CD1c-positive myeloid dendritic cell (primary cell): ENCODE data around the gene CTDP1.
"Not testable (repeated sequence)": the region's sequence is repeated elsewhere in the genome, so short reads cannot be mapped to it uniquely, and the experiment has no call there.

ENCODE experiments used
- DNase-seq: peaks from one replicate; pipeline ENCODE4 v3.0.0-alpha.2; 2016; ENCODE audit errors: extremely low spot score

CTDP1 gene

GRCh38 chr18:79740521-79741361 lies 61.1 kb downstream of the CTDP1 start:
- DNase-seq, result no peak

- no peak for DNase-seq
Observed at GRCh38 chr18:79741362-79741700, 61.7 kb downstream of the CTDP1 start.

- no peak for DNase-seq
Observed at GRCh38 chr18:79742076-79742475, 62.5 kb downstream of the CTDP1 start.

GRCh38 chr18:79744625-79745024 lies 65.0 kb downstream of the CTDP1 start:
- no peak for DNase-seq

DNA sequence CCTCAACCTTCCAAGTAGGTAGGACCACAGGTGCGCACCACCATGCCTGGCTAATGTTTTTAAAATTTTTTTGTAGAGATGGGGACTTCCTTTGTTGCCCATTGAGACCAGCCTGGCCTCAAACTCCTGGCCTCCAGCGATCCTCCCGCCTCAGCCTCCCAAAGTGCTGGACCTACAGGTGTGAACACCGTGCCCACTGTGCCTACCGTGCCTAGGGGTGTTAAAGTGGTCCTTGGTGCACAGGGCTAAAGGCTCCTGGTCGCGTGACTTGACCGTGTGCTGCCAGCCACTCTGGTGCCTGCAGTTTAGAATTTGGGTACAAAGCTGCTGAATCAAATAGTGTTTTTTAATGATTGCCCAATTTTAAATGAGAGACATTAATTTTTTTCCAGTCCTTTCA lies 67.1 kb downstream of the CTDP1 start:
- no peak for DNase-seq

DNA sequence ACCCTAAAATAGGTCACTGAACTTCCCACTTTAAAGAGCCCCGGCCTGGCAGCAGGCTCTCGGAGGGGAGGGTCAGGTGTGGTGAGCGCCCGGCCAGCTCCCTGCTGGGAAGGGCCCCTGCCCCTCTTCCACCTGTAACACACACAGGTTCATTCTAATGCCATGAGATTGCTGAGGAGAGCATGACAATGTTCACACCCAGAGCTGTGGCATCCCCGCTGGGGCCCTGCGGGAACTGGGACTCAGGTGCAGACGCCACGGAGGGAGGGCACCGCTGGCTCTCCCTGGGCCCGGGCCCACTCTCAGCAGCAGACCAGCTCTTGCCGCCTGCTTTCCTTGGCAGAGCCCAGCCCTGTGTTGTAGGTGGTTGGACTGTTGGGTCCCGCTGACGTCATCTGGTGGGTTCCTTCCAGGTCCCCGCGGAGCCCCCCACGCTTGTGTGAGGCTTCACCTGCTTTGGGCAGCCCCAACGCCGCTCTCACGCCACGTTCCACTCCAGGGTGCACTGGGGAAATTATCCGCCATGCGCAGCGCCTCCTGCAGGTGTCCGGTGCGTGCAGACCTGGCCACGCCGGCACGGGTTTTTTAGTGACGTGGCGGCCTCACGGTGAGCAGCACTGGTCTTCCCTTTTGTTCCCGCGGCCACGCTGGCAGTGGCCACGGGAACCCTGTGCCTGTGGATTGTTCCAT lies 67.7 kb downstream of the CTDP1 start:
- DNase-seq, result no peak

- DNase-seq, result no peak
Observed at GRCh38 chr18:79748321-79749180, 68.9 kb downstream of the CTDP1 start.

- no peak for DNase-seq
Observed at GRCh38 chr18:79749251-79750191, 69.9 kb downstream of the CTDP1 start.

DNA sequence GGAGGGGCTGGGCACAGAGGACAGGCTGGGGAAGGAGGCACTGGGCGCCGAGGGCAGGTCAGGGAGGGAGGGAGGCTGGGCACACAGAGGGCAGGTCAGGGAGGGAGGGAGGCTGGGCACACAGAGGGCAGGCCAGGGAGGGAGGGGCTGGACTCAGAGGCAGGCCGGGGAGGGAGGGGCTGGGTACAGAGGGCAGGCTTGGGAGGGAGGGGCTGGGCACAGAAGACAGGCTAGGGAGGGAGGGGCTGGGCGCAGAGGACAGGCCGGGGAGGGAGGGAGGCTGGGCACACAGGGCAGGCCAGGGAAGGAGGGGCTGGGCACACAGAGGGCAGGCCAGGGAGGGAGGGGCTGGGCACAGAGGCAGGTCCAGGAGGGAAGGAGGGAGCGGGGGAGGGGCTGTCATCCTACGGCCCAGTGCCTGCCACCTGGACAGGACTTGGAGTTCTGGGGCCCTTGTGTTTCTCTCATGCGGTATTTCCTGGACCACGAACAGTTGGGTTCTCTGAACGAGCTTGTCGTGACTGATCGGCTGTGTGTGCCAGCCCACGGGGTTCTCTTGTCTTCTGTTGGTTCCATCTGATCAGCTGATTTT lies 71.5 kb downstream of the CTDP1 start:
- no peak for DNase-seq

GRCh38 chr18:79751918-79752578 lies 72.4 kb downstream of the CTDP1 start:
- not testable (repeated sequence) for DNase-seq

DNA sequence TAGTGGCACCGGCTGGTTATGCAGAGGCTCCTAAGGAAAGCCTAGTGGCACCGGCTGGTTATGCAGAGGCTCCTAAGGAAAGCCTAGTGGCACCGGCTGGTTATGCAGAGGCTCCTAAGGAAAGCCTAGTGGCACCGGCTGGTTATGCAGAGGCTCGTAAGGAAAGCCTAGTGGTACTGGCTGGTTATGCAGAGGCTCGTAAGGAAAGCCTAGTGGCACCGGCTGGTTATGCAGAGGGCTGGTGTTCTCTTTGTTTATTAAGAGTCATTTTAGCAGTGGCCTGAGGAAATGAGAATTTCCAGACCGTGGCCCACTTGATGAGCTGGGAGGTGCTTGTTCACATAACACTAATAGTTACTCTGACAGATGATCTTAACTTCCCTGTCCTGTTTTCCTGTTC lies 73.3 kb downstream of the CTDP1 start:
- not testable (repeated sequence) for DNase-seq

GRCh38 chr18:79753391-79753851 lies 73.8 kb downstream of the CTDP1 start:
- no peak for DNase-seq

GRCh38 chr18:79754022-79754761 lies 74.6 kb downstream of the CTDP1 start:
- no peak for DNase-seq

DNA sequence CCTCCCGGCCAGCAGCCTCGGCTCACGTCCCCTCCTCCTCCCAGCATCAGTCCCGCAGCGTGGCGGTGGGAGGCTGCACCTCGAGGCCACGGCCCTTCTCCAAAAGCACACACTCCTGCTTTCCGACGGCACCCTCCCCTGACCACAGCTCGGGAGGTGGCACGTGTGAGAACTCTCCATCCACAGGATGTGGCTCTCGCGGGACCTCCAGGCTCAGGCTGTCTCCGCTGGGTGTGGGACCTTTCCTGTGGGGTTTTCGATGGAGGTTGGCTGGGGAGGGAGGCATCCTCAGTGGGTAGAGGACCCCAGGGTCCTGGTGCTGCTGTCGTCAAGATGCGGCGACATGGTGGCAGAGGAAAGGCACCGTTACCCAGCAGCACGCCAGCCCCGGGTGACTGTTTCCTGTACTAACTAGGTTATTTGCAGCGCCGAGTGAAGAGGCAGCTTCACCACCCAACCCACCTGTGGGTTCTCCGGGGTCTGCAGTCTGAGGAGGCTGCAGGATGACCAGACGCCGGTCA lies 75.3 kb downstream of the CTDP1 start:
- no peak for DNase-seq

GRCh38 chr18:79755496-79756142 lies 76.0 kb downstream of the CTDP1 start:
- DNase-seq, result no peak

DNA sequence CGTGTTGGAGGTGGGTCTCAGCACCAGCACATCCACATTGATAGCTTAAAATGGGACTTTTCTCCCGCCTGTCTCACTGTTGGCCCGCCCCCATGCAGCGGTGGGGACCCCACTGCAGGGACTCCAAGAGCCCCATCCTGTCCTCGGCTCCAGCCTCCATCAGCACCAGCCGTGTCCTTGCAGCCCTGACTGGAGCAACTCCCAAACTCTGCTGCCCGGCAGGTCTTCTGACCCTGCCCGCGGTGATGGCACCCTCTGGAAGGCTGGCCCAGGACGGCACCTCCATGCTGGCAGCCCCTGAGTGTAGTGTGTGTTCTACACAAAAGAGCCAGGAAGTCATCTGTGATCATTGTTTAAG lies 76.5 kb downstream of the CTDP1 start:
- DNase-seq, result no peak

- no peak for DNase-seq
Observed at GRCh38 chr18:79756826-79757225, 77.2 kb downstream of the CTDP1 start.

- DNase-seq, result no peak
Observed at GRCh38 chr18:79760348-79760747, 80.7 kb downstream of the CTDP1 start.

GRCh38 chr18:79760881-79761280 lies 81.3 kb downstream of the CTDP1 start:
- DNase-seq, result no peak
